HCT116 (cell line): Measurements from ENCODE around the gene MT1G. TPM values are rescaled to one million over a fixed set of nuclear protein-coding genes. Genes with fewer than 3 reads are reported as not detected.

Experiments
- ATAC-seq: fragments of 200-7000 bp; cut with Tn5 transposase; 2 replicates; pipeline ENCODE4 v1.9.1; 2020; ENCODE audit warnings: mild to moderate bottlenecking, moderate library complexity
- BruUV-seq: library from RNA; stranded (reverse); fragments of 400-500 nt; replicated peaks from 2 replicates; lab custom pipeline; 2021; lab: Mats Ljungman, UMichigan
- CTCF ChIA-PET: fragments of 300-600 bp; sonication (Branson Sonifier 250); formaldehyde crosslinking; loops from one replicate; lab custom pipeline; 2021; ENCODE audit warnings: antibody characterized with exemption; lab: Charles Lee
- POLR2A ChIA-PET: fragments of 300-600, 350-600 bp; sonication (Branson Sonifier 250); formaldehyde crosslinking; loops from one replicate; lab custom pipeline; 2021; ENCODE audit warnings: antibody characterized with exemption; lab: Charles Lee
- RAD21 ChIA-PET, 2 experiments: fragments of 300-600 bp; sonication (Branson Sonifier 250); formaldehyde crosslinking; loops; one replicate each; lab custom pipeline; 2023; ENCODE audit warnings: low total read pairs in 2 of 2; ENCODE audit not compliant: uncharacterized antibody in 2 of 2, unreplicated experiment in 2 of 2, low non-redundant PET in 1 of 2; lab: Charles Lee
- DNase-seq: peaks from one replicate; pipeline ENCODE4 v3.0.0-alpha.2; 2010; ENCODE audit warnings: low read depth, low spot score
- H2AFZ ChIP-seq: fragments of 200-600 bp; shearing (Covaris generic), sonication (generic); 2 replicates; pipeline ENCODE4 v1.6.1; 2017; ENCODE audit warnings: low read depth, mixed run types, mixed read lengths, antibody characterized with exemption, low read length; ENCODE audit not compliant: poor library complexity, severe bottlenecking
- H3K27ac ChIP-seq: 2 replicates; pipeline ENCODE4 v1.5.1; 2012; ENCODE audit warnings: low read depth, low read length
- H3K27me3 ChIP-seq: fragments of 200-600 bp; sonication (generic); 2 replicates; pipeline ENCODE4 v1.6.1; 2016; ENCODE audit warnings: mixed run types, low read length, mixed read lengths; ENCODE audit not compliant: insufficient read depth
- H3K36me3 ChIP-seq, 2 experiments: fragments of 200-500 bp in 1 of 2; fragments of 200-600 bp in 1 of 2; sonication (Bioruptor generic) in 1 of 2; sonication (generic) in 1 of 2; 2 replicates each; pipeline versions ENCODE4 v1.5.1 to v1.6.1; 2014 to 2016; ENCODE audit warnings: low read length in 2 of 2, inconsistent platforms in 1 of 2, mixed read lengths in 1 of 2, mixed run types in 1 of 2; ENCODE audit not compliant: insufficient read depth in 2 of 2, control insufficient read depth in 1 of 2
- H3K4me1 ChIP-seq, 2 experiments: fragments of 200-600 bp in 1 of 2; sonication (generic) in 1 of 2; 2 replicates each; pipeline versions ENCODE4 v1.5.1 to v1.6.1; 2012 to 2017; ENCODE audit warnings: low read length in 2 of 2, inconsistent platforms in 1 of 2, mild to moderate bottlenecking in 1 of 2, mixed read lengths in 1 of 2, mixed run types in 1 of 2, moderate library complexity in 1 of 2; ENCODE audit not compliant: insufficient read depth in 2 of 2, control insufficient read depth in 1 of 2
- H3K4me2 ChIP-seq: fragments of 200-600 bp; sonication (generic); 2 replicates; pipeline ENCODE4 v1.6.1; 2017; ENCODE audit warnings: mixed run types, low read length, mixed read lengths
- H3K4me3 ChIP-seq, 2 experiments: fragments of 200-600 bp in 1 of 2; sonication (generic) in 1 of 2; replicated peaks in 1 of 2; 2 replicates each; pipeline ENCODE4 v1.5.1; 2011 to 2016; ENCODE audit warnings: low read length in 2 of 2, control low read depth in 1 of 2, low read depth in 1 of 2, mild to moderate bottlenecking in 1 of 2, mixed read lengths in 1 of 2, mixed run types in 1 of 2
- H3K79me2 ChIP-seq: fragments of 200-600 bp; sonication (generic); 2 replicates; pipeline ENCODE4 v1.6.1; 2017; ENCODE audit warnings: mild to moderate bottlenecking, mixed run types, low read length, moderate library complexity, mixed read lengths; ENCODE audit not compliant: insufficient read depth
- H3K9ac ChIP-seq: fragments of 200-600 bp; sonication (generic); 2 replicates; pipeline ENCODE4 v1.6.1; 2016; ENCODE audit warnings: low read length, mixed read lengths
- H3K9me2 ChIP-seq: fragments of 200-600 bp; sonication (generic), shearing (Covaris generic); 2 replicates; pipeline ENCODE4 v1.6.1; 2017; ENCODE audit warnings: mixed run types, mild to moderate bottlenecking, moderate library complexity; ENCODE audit not compliant: insufficient read depth
- H3K9me3 ChIP-seq, 2 experiments: fragments of 200-500 bp in 1 of 2; fragments of 200-600 bp in 1 of 2; sonication (Bioruptor generic) in 1 of 2; sonication (generic) in 1 of 2; 2 replicates each; pipeline ENCODE4 v1.6.1; 2014 to 2017; ENCODE audit warnings: low read length in 2 of 2, mixed read lengths in 2 of 2, inconsistent platforms in 1 of 2, low read depth in 1 of 2, mild to moderate bottlenecking in 1 of 2, mixed run types in 1 of 2, moderate library complexity in 1 of 2; ENCODE audit not compliant: control insufficient read depth in 1 of 2, insufficient read depth in 1 of 2
- H4K20me1 ChIP-seq: fragments of 200-600 bp; sonication (generic), shearing (Covaris generic); 2 replicates; pipeline ENCODE4 v1.6.1; 2017; ENCODE audit warnings: mixed run types, mild to moderate bottlenecking, moderate library complexity; ENCODE audit not compliant: insufficient read depth
- CEBPB ChIP-seq: IDR thresholded peaks from 2 replicates; pipeline ENCODE4 v1.6.1; 2012; ENCODE audit warnings: low read depth
- CTCF ChIP-seq, 3 experiments: fragments of 200-600 bp in 1 of 3; sonication (generic) in 1 of 3; IDR thresholded peaks in 2 of 3; conservative IDR thresholded peaks in 1 of 3; 2 replicates each; pipeline ENCODE4 v1.5.1; 2012 to 2017; ENCODE audit warnings: low read depth in 2 of 3, low read length in 2 of 3, antibody characterized with exemption in 1 of 3, borderline replicate concordance in 1 of 3, control low read depth in 1 of 3, mild to moderate bottlenecking in 1 of 3, mixed read lengths in 1 of 3, mixed run types in 1 of 3, moderate library complexity in 1 of 3; ENCODE audit not compliant: insufficient read depth in 1 of 3
- EGR1 ChIP-seq: IDR thresholded peaks from 2 replicates; pipeline ENCODE4 v1.6.1; 2012; ENCODE audit warnings: low read depth
- EZH2phosphoT487 ChIP-seq: fragments of 200-600 bp; IDR thresholded peaks from 2 replicates; pipeline ENCODE4 v1.6.1; 2018; ENCODE audit warnings: antibody characterized with exemption, borderline replicate concordance
- RAD21 ChIP-seq: IDR thresholded peaks from 2 replicates; pipeline ENCODE4 v1.6.1; 2012; ENCODE audit warnings: low read depth, mild to moderate bottlenecking
- ZNF274 ChIP-seq: fragments of 200-500 bp; sonication (Bioruptor generic); IDR thresholded peaks from 2 replicates; pipeline ENCODE4 v1.6.1; 2014; ENCODE audit warnings: mild to moderate bottlenecking, low read depth, low read length, inconsistent platforms
- intact Hi-C: fragments of 100-400 bp; cut with micrococcal nuclease; formaldehyde crosslinking; loops from 2 replicates; pipeline ENCODE4 v1.10.0; 2022
- total RNA-seq: library from RNA; stranded (reverse); gene quantifications from one replicate; pipeline ENCODE4 v1.2.1, GENCODE V29; 2021; ENCODE audit not compliant: unreplicated experiment

MT1G gene
- total RNA-seq, 1 experiment from 2014 or later, result 1.2 TPM

DNA sequence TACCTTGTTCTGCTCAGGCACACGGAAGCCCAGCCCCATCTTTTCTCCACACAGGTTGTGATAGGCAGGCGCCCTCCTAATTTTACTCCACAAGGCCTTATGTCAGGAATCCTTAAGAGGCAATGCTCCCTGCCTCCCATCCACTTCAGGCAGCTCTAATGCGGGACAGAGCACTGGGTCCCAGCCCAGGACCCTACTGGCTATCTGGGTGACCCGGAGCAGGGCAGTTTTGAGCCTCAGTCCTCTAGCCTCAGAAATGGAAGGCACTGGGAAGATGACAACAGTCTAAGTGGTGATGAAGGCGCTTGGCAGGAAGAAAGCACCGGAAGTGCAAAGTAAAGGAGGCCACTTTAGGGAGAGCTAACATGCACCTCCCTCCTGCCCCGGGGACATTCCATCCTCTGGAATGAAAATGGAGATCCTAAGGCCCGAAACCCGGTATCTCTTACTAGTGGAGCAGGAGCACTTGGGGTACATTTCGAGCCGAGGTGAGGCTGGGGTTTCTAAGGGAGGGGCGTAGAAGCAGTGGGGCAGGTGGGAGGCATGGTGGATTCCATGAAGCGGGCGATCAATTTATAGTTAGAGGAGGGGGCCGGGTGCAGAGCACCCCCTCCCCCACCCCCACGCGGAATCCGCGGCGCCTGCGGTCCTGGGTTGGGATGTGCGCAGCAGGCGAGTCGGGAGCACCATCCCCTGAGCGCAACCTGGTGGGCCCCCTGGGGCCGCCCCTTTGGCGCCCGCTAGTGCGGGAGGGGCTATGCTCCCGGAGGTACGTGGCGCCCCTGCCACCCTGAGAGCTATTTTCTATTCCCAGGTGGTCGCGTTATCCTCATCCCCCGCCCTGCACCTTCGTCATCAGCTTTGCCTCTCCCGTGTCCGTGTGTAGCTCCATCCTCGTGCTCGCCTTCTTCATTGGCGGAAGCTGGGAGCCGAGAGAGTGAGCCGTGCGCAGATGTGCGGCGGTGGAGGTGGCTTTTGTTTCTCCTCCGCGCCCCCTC lies 5.2 kb downstream of the MT1G start (continued):
- TF ChIP-seq EZH2phosphoT487 (no peak), RAD21 (no peak), CTCF (IDR thresholded peaks at IDR 0.05 in 2 of 3, conservative IDR thresholded peaks at IDR 0.05 in 1 of 3; ENCODE audit: borderline replicate concordance in 1 of 3, insufficient read depth in 1 of 3, low read depth in 2 of 3, low read length in 2 of 3) (no peak), EGR1 (no peak), CEBPB (no peak)

DNA sequence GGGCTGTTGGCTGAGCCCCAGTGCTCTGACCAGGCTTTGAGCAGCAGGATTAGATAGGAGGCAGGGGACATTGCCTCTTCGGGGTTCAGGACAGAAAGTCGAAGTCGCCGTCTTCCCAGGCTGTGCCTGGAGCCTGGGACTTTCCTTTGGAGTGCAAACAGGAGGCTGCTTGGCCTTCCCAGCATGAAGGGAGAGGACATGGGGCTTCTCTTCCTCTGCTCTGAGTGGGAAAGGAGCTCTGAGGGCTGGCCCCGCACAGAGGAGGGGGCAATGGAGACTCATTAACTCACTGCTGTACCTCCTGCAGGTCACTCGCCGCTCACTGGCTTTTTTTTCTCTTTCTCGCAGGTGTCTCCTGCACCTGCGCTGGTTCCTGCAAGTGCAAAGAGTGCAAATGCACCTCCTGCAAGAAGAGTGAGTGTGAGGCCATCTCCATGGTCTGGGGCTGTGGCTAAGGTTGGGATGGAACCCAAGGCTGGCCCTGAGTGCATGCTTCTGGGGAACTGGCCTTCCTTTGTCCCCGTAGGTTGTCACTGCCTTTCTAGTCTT lies 9.5 kb downstream of the MT1G start:
- ATAC-seq (no peak), DNase-seq (no peak)
- no TSS peak for BruUV-seq
- Histone ChIP-seq H3K27me3 (no peaks in the 10 kb centered on the region), H3K9ac (peak overlapping the region; percentile 46; the same call in 1 of the 2 replicates), H3K79me2 (no peaks in the 10 kb centered on the region), H3K36me3 (no peaks in the 10 kb centered on the region), H3K4me3 (peak overlapping the region in 1 of 2 experiments; percentile 55; a peak in 2 of 4 replicates), H3K4me2 (peak overlapping the region; percentile 80), H3K4me1 (peaks cover 19 to 48% of the 10 kb centered on the region in 2 experiments), H4K20me1 (no peaks in the 10 kb centered on the region), H3K9me2 (no peaks in the 10 kb centered on the region), H2AFZ (no peak overlapping the region), H3K27ac (no peak overlapping the region; the same call in 1 of the 2 replicates), H3K9me3 (no peaks in the 10 kb centered on the region)
- CTCF ChIA-PET, result no interaction called here
- POLR2A ChIA-PET, result interaction anchor here (1.0 to 3.8 kb wide), 2 partner anchors 32 to 50 kb away, joined by 3 to 17 read pairs; partner anchors contain the start of genes MT1E and MT2A
- no peak for TF ChIP-seq ZNF274
- RAD21 ChIA-PET, result no interaction called here
- intact Hi-C loops, result no loop called here
